Measurements from ENCODE around the gene CFAP45.

Gene CFAP45

GRCh38 chr1:159923203-159924024 lies 23.4 kb upstream of the CFAP45 start:
- peak; percentile 64 for DNase-seq (ENCODE audit: low spot score)

GRCh38 chr1:159922511-159923202 lies 22.7 kb upstream of the CFAP45 start:
- no peak for DNase-seq (ENCODE audit: low spot score)

- no peak for DNase-seq (ENCODE audit: low spot score)
Observed at GRCh38 chr1:159921700-159922504, 21.9 kb upstream of the CFAP45 start.

GRCh38 chr1:159921251-159921650 lies 21.3 kb upstream of the CFAP45 start:
- no peak for DNase-seq (ENCODE audit: low spot score)

GRCh38 chr1:159920651-159921050 lies 20.7 kb upstream of the CFAP45 start:
- DNase-seq (ENCODE audit: low spot score), result no peak

GRCh38 chr1:159920202-159920601 lies 20.2 kb upstream of the CFAP45 start:
- no peak for DNase-seq (ENCODE audit: low spot score)

GRCh38 chr1:159919236-159919865 lies 19.4 kb upstream of the CFAP45 start:
- DNase-seq (ENCODE audit: low spot score), result no peak

- no peak for DNase-seq (ENCODE audit: low spot score)
Observed at GRCh38 chr1:159918352-159919200, 18.6 kb upstream of the CFAP45 start.

- no peak for DNase-seq (ENCODE audit: low spot score)
Observed at GRCh38 chr1:159917533-159918351, 17.8 kb upstream of the CFAP45 start.

- peak; percentile 52 for DNase-seq (ENCODE audit: low spot score)
Observed at GRCh38 chr1:159916242-159917051, 16.5 kb upstream of the CFAP45 start.

- no peak for DNase-seq (ENCODE audit: low spot score)
Observed at GRCh38 chr1:159915571-159916241, 15.7 kb upstream of the CFAP45 start.

GRCh38 chr1:159914252-159915018 lies 14.5 kb upstream of the CFAP45 start:
- DNase-seq (ENCODE audit: low spot score), result no peak

- DNase-seq (ENCODE audit: low spot score), result no peak
Observed at GRCh38 chr1:159913451-159914192, 13.7 kb upstream of the CFAP45 start.

GRCh38 chr1:159911326-159912070 lies 11.5 kb upstream of the CFAP45 start:
- DNase-seq (ENCODE audit: low spot score), result no peak

- DNase-seq (ENCODE audit: low spot score), result no peak
Observed at GRCh38 chr1:159908031-159908940, 8.3 kb upstream of the CFAP45 start.

GRCh38 chr1:159906960-159907359 lies 7.0 kb upstream of the CFAP45 start:
- no peak for DNase-seq (ENCODE audit: low spot score)

All from HuH-7 (cell line).